GM12878 (cell line): ENCODE results near the gene DAGLA.

ENCODE experiments used
- CTCF ChIP-seq, 3 experiments: IDR thresholded peaks in 2 of 3; conservative IDR thresholded peaks in 1 of 3; 2 replicates each; pipeline ENCODE4 v1.5.1; 2011; ENCODE audit warnings: low read depth in 3 of 3, low read length in 3 of 3, mild to moderate bottlenecking in 3 of 3, control low read depth in 2 of 3, moderate library complexity in 2 of 3, inconsistent platforms in 1 of 3, mixed read lengths in 1 of 3; ENCODE audit not compliant: control insufficient read depth in 2 of 3, insufficient read depth in 1 of 3; ENCODE audit errors: extremely low read depth in 1 of 3
- KAT2A ChIP-seq: conservative IDR thresholded peaks from 2 replicates; pipeline ENCODE4 v1.6.1; 2011; ENCODE audit warnings: low read depth, low read length; ENCODE audit not compliant: control insufficient read depth
- MEF2A ChIP-seq: IDR thresholded peaks from 2 replicates; pipeline ENCODE4 v1.6.1; 2011; ENCODE audit warnings: low read depth, mild to moderate bottlenecking, low read length, moderate library complexity; ENCODE audit not compliant: insufficient read depth
- MTA3 ChIP-seq: IDR thresholded peaks from 2 replicates; pipeline ENCODE4 v1.6.1; 2012; ENCODE audit warnings: low read length, inconsistent platforms, borderline replicate concordance
- ZZZ3 ChIP-seq: IDR thresholded peaks from 2 replicates; pipeline ENCODE4 v1.6.1; 2011; ENCODE audit warnings: low read depth; ENCODE audit not compliant: control insufficient read depth, insufficient read length

GRCh38 chr11:61743486-61744095, 63.4 kb downstream of the DAGLA start:
- TF ChIP-seq CTCF (IDR thresholded peaks at IDR 0.05 in 2 of 3, conservative IDR thresholded peaks at IDR 0.05 in 1 of 3; ENCODE audit: control insufficient read depth in 2 of 3, extremely low read depth in 1 of 3, insufficient read depth in 1 of 3, low read depth in 3 of 3, low read length in 3 of 3) (no peak), MEF2A (no peak), MTA3 (no peak), ZZZ3 (no peak), KAT2A (no peak)
